H1 (cell line): ENCODE results near the gene ADPRHL1. TPM values are rescaled to one million over a fixed set of nuclear protein-coding genes. Genes with fewer than 3 reads are reported as not detected.
A peak's percentile ranks its signal among the peaks of the same experiment; 100 is the strongest.

Source experiments
- CHD7 ChIP-seq: fragments of 300-600 bp; sonication (generic); IDR thresholded peaks from 2 replicates; pipeline ENCODE4 v1.7.1; 2012; ENCODE audit warnings: low read length, moderate library complexity, mild to moderate bottlenecking, inconsistent platforms; ENCODE audit not compliant: insufficient replicate concordance
- POLR2AphosphoS5 ChIP-seq: IDR thresholded peaks from 2 replicates; pipeline ENCODE4 v1.6.1; 2011; ENCODE audit warnings: low read depth, low read length
- polyA plus RNA-seq, 7 experiments: library from polyadenylated mRNA; depleted of rRNA in 3 of 7; stranded (reverse) in 5 of 7; unstranded in 2 of 7; fragments of >200 nt in 5 of 7; fragments of 200-250 nt in 2 of 7; gene quantifications; 1 replicate in 5 of 7; 2 replicates in 1 of 7; 4 replicates in 1 of 7; pipeline versions ENCODE4 v1.2.1 to v1.2.3, GENCODE V29; 2011 to 2013; ENCODE audit warnings: missing spikeins in 2 of 7, mixed read lengths in 2 of 7
- total RNA-seq: library from RNA; stranded (reverse); fragmentation: NEBNext Ultra II Directional; extraction: Animal tissue kit (Norgen Biotek cat#: 25700); gene quantifications from 2 replicates; pipeline ENCODE4 v1.2.1, GENCODE V29; 2021

The ADPRHL1 gene
- total and polyA plus RNA-seq, 2 of the 8 experiments (the other 6 are each of a cell fraction or from before 2014, with no cell fraction given): 0.74 to 1.7 TPM

GRCh38 chr13:113475911-113476310 lies 22.6 kb upstream of the ADPRHL1 start (continued):
- no peak for TF ChIP-seq CHD7
- TF ChIP-seq POLR2AphosphoS5: 0 out of 2 replicates have a peak, but pooled peaks have one; percentile 10
